Activated T-cell treated with anti-CD3 and anti-CD28 coated beads, Interleukin-2, amount 50 U/mL, for 24 hours (primary cell): Measurements from ENCODE around the gene IL33.

Experiments used
- DNase-seq: peaks from one replicate; pipeline ENCODE4 v3.0.0-alpha.2; 2020
- H3K27ac Mint-ChIP-seq: 2 replicates; pipeline ENCODE4 v1.8.0; 2020; ENCODE audit warnings: mild to moderate bottlenecking, mixed read lengths
- H3K27me3 Mint-ChIP-seq: 2 replicates; pipeline ENCODE4 v1.8.0; 2020; ENCODE audit warnings: mixed read lengths
- H3K36me3 Mint-ChIP-seq: 2 replicates; pipeline ENCODE4 v1.8.0; 2020; ENCODE audit warnings: low read depth, mixed read lengths
- H3K4me1 Mint-ChIP-seq: 2 replicates; pipeline ENCODE4 v1.8.0; 2020; ENCODE audit warnings: low read depth, mixed read lengths
- H3K4me3 Mint-ChIP-seq: 2 replicates; pipeline ENCODE4 v1.8.0; 2020; ENCODE audit warnings: mild to moderate bottlenecking, moderate library complexity, mixed read lengths
- H3K9me3 Mint-ChIP-seq: 2 replicates; pipeline ENCODE4 v1.8.0; 2020; ENCODE audit warnings: mixed read lengths

IL33 gene

GRCh38 chr9:6198251-6198650, 17.4 kb upstream of the IL33 start:
- no peak overlapping the region for H3K4me3 Mint-ChIP-seq
- no peaks in the 10 kb centered on the region for H3K4me1 Mint-ChIP-seq
- no peaks in the 10 kb centered on the region for H3K36me3 Mint-ChIP-seq
- DNase-seq = no peak
- H3K27me3 Mint-ChIP-seq = peaks cover 29% of the 10 kb centered on the region
- no peaks in the 10 kb centered on the region for H3K9me3 Mint-ChIP-seq
- H3K27ac Mint-ChIP-seq = no peak overlapping the region

- DNase-seq = no peak
- H3K9me3 Mint-ChIP-seq = no peaks in the 10 kb centered on the region
- H3K27me3 Mint-ChIP-seq = peaks cover 40% of the 10 kb centered on the region
- no peaks in the 10 kb centered on the region for H3K4me1 Mint-ChIP-seq
- no peaks in the 10 kb centered on the region for H3K36me3 Mint-ChIP-seq
- no peak overlapping the region for H3K4me3 Mint-ChIP-seq
- no peak overlapping the region for H3K27ac Mint-ChIP-seq
Observed at GRCh38 chr9:6199596-6199995, 16.0 kb upstream of the IL33 start.

GRCh38 chr9:6200761-6201160, 14.8 kb upstream of the IL33 start:
- Mint-ChIP-seq H3K27me3 (peaks cover 44% of the 10 kb centered on the region), H3K27ac (no peak overlapping the region), H3K36me3 (no peaks in the 10 kb centered on the region), H3K4me1 (no peaks in the 10 kb centered on the region), H3K4me3 (no peak overlapping the region), H3K9me3 (no peaks in the 10 kb centered on the region)
- DNase-seq = no peak

- Mint-ChIP-seq H3K4me3 (no peak overlapping the region), H3K9me3 (peaks cover 34% of the 10 kb centered on the region), H3K27me3 (peaks cover 13% of the 10 kb centered on the region), H3K36me3 (no peaks in the 10 kb centered on the region), H3K4me1 (no peaks in the 10 kb centered on the region), H3K27ac (no peak overlapping the region)
- DNase-seq = no peak
Observed at GRCh38 chr9:6209966-6210365, 5.6 kb upstream of the IL33 start.

- no peaks in the 10 kb centered on the region for H3K36me3 Mint-ChIP-seq
- no peak for DNase-seq
- H3K27me3 Mint-ChIP-seq = peaks cover 21% of the 10 kb centered on the region
- no peaks in the 10 kb centered on the region for H3K4me1 Mint-ChIP-seq
- peaks cover 23% of the 10 kb centered on the region for H3K9me3 Mint-ChIP-seq
- no peak overlapping the region for H3K27ac Mint-ChIP-seq
- H3K4me3 Mint-ChIP-seq = no peak overlapping the region
Observed at GRCh38 chr9:6212722-6213375, 2.8 kb upstream of the IL33 start.

GRCh38 chr9:6214434-6214833, 1.2 kb upstream of the IL33 start:
- Mint-ChIP-seq H3K9me3 (peaks cover 15% of the 10 kb centered on the region), H3K4me1 (no peaks in the 10 kb centered on the region), H3K36me3 (no peaks in the 10 kb centered on the region), H3K27me3 (peaks cover 31% of the 10 kb centered on the region), H3K4me3 (no peak overlapping the region), H3K27ac (no peak overlapping the region)
- no peak for DNase-seq

GRCh38 chr9:6214903-6215302, 704 bp upstream of the IL33 start:
- H3K27me3 Mint-ChIP-seq = peaks cover 34% of the 10 kb centered on the region
- H3K27ac Mint-ChIP-seq = no peak overlapping the region
- H3K36me3 Mint-ChIP-seq = no peaks in the 10 kb centered on the region
- H3K4me1 Mint-ChIP-seq = no peaks in the 10 kb centered on the region
- no peak overlapping the region for H3K4me3 Mint-ChIP-seq
- no peak for DNase-seq
- H3K9me3 Mint-ChIP-seq = peaks cover 13% of the 10 kb centered on the region

- H3K27me3 Mint-ChIP-seq = peaks cover 38% of the 10 kb centered on the region
- no peak for DNase-seq
- H3K4me1 Mint-ChIP-seq = no peaks in the 10 kb centered on the region
- no peaks in the 10 kb centered on the region for H3K36me3 Mint-ChIP-seq
- peaks cover 5% of the 10 kb centered on the region for H3K9me3 Mint-ChIP-seq
- H3K4me3 Mint-ChIP-seq = no peak overlapping the region
- no peak overlapping the region for H3K27ac Mint-ChIP-seq
Observed at GRCh38 chr9:6216002-6216401, 395 bp downstream of the IL33 start.

- no peaks in the 10 kb centered on the region for H3K4me1 Mint-ChIP-seq
- H3K27me3 Mint-ChIP-seq = peaks cover 40% of the 10 kb centered on the region
- DNase-seq = no peak
- H3K4me3 Mint-ChIP-seq = no peak overlapping the region
- no peak overlapping the region for H3K27ac Mint-ChIP-seq
- H3K9me3 Mint-ChIP-seq = peaks cover 3% of the 10 kb centered on the region
- H3K36me3 Mint-ChIP-seq = no peaks in the 10 kb centered on the region
Observed at GRCh38 chr9:6216951-6217350, 1.3 kb downstream of the IL33 start.

GRCh38 chr9:6218099-6218502, 2.5 kb downstream of the IL33 start:
- no peaks in the 10 kb centered on the region for H3K36me3 Mint-ChIP-seq
- H3K27me3 Mint-ChIP-seq = peaks cover 36% of the 10 kb centered on the region
- no peaks in the 10 kb centered on the region for H3K4me1 Mint-ChIP-seq
- no peak overlapping the region for H3K27ac Mint-ChIP-seq
- H3K4me3 Mint-ChIP-seq = no peak overlapping the region
- H3K9me3 Mint-ChIP-seq = no peaks in the 10 kb centered on the region
- no peak for DNase-seq

- no peak for DNase-seq
- Mint-ChIP-seq H3K36me3 (no peaks in the 10 kb centered on the region), H3K4me1 (no peaks in the 10 kb centered on the region), H3K27me3 (peaks cover 33% of the 10 kb centered on the region), H3K9me3 (no peaks in the 10 kb centered on the region), H3K27ac (no peak overlapping the region), H3K4me3 (no peak overlapping the region)
Observed at GRCh38 chr9:6219040-6219439, 3.4 kb downstream of the IL33 start.

- DNase-seq = no peak
- no peaks in the 10 kb centered on the region for H3K36me3 Mint-ChIP-seq
- H3K27ac Mint-ChIP-seq = no peak overlapping the region
- no peaks in the 10 kb centered on the region for H3K4me1 Mint-ChIP-seq
- peaks cover 33% of the 10 kb centered on the region for H3K27me3 Mint-ChIP-seq
- no peaks in the 10 kb centered on the region for H3K9me3 Mint-ChIP-seq
- H3K4me3 Mint-ChIP-seq = no peak overlapping the region
Observed at GRCh38 chr9:6219981-6220380, 4.4 kb downstream of the IL33 start.

GRCh38 chr9:6224393-6225154, 9.0 kb downstream of the IL33 start:
- Mint-ChIP-seq H3K4me1 (no peaks in the 10 kb centered on the region), H3K27me3 (peaks cover 24% of the 10 kb centered on the region), H3K9me3 (no peaks in the 10 kb centered on the region), H3K27ac (no peak overlapping the region), H3K4me3 (no peak overlapping the region), H3K36me3 (no peaks in the 10 kb centered on the region)
- no peak for DNase-seq

GRCh38 chr9:6226696-6227095, 11.1 kb downstream of the IL33 start:
- H3K9me3 Mint-ChIP-seq = no peaks in the 10 kb centered on the region
- H3K27ac Mint-ChIP-seq = no peak overlapping the region
- H3K36me3 Mint-ChIP-seq = no peaks in the 10 kb centered on the region
- H3K4me1 Mint-ChIP-seq = no peaks in the 10 kb centered on the region
- no peak for DNase-seq
- H3K4me3 Mint-ChIP-seq = no peak overlapping the region
- H3K27me3 Mint-ChIP-seq = peaks cover 18% of the 10 kb centered on the region

GRCh38 chr9:6229186-6229585, 13.6 kb downstream of the IL33 start:
- no peaks in the 10 kb centered on the region for H3K36me3 Mint-ChIP-seq
- no peak overlapping the region for H3K4me3 Mint-ChIP-seq
- no peaks in the 10 kb centered on the region for H3K4me1 Mint-ChIP-seq
- H3K9me3 Mint-ChIP-seq = no peaks in the 10 kb centered on the region
- DNase-seq = no peak
- no peak overlapping the region for H3K27ac Mint-ChIP-seq
- H3K27me3 Mint-ChIP-seq = peaks cover 15% of the 10 kb centered on the region
